ENCODE measurements around the gene SEC14L1. TPM values are rescaled to one million over a fixed set of nuclear protein-coding genes. Genes with fewer than 3 reads are reported as not detected.

Gene SEC14L1
- total RNA-seq = 392 and 408 TPM in 2 replicates

GRCh38 chr17:77140878-77141767, at the start of gene SEC14L1:
SEC14L1 (plus strand) TSS chr17:77140969; CDS start chr17:77143597, 2,628 bp downstream.

Small RNA genes within 50 kb of the gene (small RNA-seq; reads per million reads assigned to genes)
- gene RNU4-47P = not detected
